Left cardiac atrium (tissue), 4 donors: ENCODE measurements around the gene ZNF654. TPM values are rescaled to one million over a fixed set of nuclear protein-coding genes. Genes with fewer than 3 reads are reported as not detected.
"Not testable (repeated sequence)": the region's sequence is repeated elsewhere in the genome, so short reads cannot be mapped to it uniquely, and the experiment has no call there.

Experiments used
- ATAC-seq, 2 donors: fragments of 200-7000 bp; cut with Tn5 transposase; one replicate each; pipeline ENCODE4 v1.9.1; 2020; ENCODE audit warnings: mild to moderate bottlenecking in 2 of 2, moderate library complexity in 2 of 2
- DNase-seq: peaks from one replicate; pipeline ENCODE4 v3.0.0-alpha.2; 2020
- intact Hi-C, 2 donors: fragments of 100-400 bp; cut with DNase I; formaldehyde crosslinking; loops; one replicate each; pipeline versions ENCODE4 v1.14.1 to v1.15.1; 2022 to 2023
- total RNA-seq, 2 donors: library from RNA; stranded (reverse); fragmentation: NEBNext Ultra II Directional; extraction: Animal tissue kit (Norgen Biotek cat#: 25700); gene quantifications; one replicate each; pipeline ENCODE4 v1.2.1, GENCODE V29; 2021
- donor health status: DM: no; HTN: yes; CAD: no.
- donor health status: DM: no; HTN: yes; CAD: no; lungs with severe emphysema.
- donor health status: DM: yes; HTN: yes; CAD: no.
- donor health status: Dilated cardiomyopathy.

ZNF654 gene
- total RNA-seq, 2 donors from 2014 or later: 10.4 to 11.4 TPM

GRCh38 chr3:88118603-88119002, 59.5 kb downstream of the ZNF654 start:
- DNase-seq, ATAC-seq, intact Hi-C loops: not testable (repeated sequence)

GRCh38 chr3:88123526-88123925, 64.5 kb downstream of the ZNF654 start:
- no peak for DNase-seq
- intact Hi-C loops: no loop called here
- ATAC-seq: no peak

- DNase-seq (no peak), ATAC-seq (no peak)
- intact Hi-C loops: no loop called here
Measured at GRCh38 chr3:88131695-88132094, 72.6 kb downstream of the ZNF654 start.

- DNase-seq (no peak), ATAC-seq (no peak)
- intact Hi-C loops: no loop called here
Measured at GRCh38 chr3:88132894-88133293, 73.8 kb downstream of the ZNF654 start.

GRCh38 chr3:88133711-88134263, 74.7 kb downstream of the ZNF654 start:
- no peak for DNase-seq
- intact Hi-C loops: no loop called here

GRCh38 chr3:88137836-88138235, 78.8 kb downstream of the ZNF654 start:
- intact Hi-C loops: no loop called here
- DNase-seq: no peak
- no peak for ATAC-seq

More at GRCh38 chr3:88133711-88134263, 74.7 kb downstream of the ZNF654 start:
- no peak for ATAC-seq

- ATAC-seq (no peak), DNase-seq (no peak)
- intact Hi-C loops: no loop called here
Measured at GRCh38 chr3:88141458-88142083, 82.5 kb downstream of the ZNF654 start.

GRCh38 chr3:88142094-88142624, 83.1 kb downstream of the ZNF654 start:
- intact Hi-C loops: no loop called here
- ATAC-seq (no peak), DNase-seq (no peak)

- intact Hi-C loops: no loop called here
- DNase-seq (no peak), ATAC-seq (no peak)
Measured at GRCh38 chr3:88147261-88147660, 88.2 kb downstream of the ZNF654 start.

- intact Hi-C loops: no loop called here
- ATAC-seq: no peak
- no peak for DNase-seq
Measured at GRCh38 chr3:88148651-88149050, 89.6 kb downstream of the ZNF654 start.

- intact Hi-C loops: no loop called here
- no peak for DNase-seq
- ATAC-seq: peak; percentile 5 to 15
Measured at GRCh38 chr3:88149101-88149508, 90.0 kb downstream of the ZNF654 start.

- intact Hi-C loops: no loop called here
- DNase-seq (peak; percentile 90), ATAC-seq (peak; percentile 97 to 99)
Measured at GRCh38 chr3:88149509-88150362, 90.7 kb downstream of the ZNF654 start, which contains the start of gene C3orf38. Gene C3orf38 (plus strand): TSS chr3:88149959. CDS start chr3:88150053, 94 bp downstream.

GRCh38 chr3:88150371-88150770, 91.3 kb downstream of the ZNF654 start:
- intact Hi-C loops: no loop called here
- ATAC-seq (peak in 1 of 2 donors; percentile 4), DNase-seq (no peak)

GRCh38 chr3:88150806-88151205, 91.8 kb downstream of the ZNF654 start:
- intact Hi-C loops: no loop called here
- DNase-seq (no peak), ATAC-seq (no peak)

- no peak for ATAC-seq
- intact Hi-C loops: no loop called here
- DNase-seq: no peak
Measured at GRCh38 chr3:88151358-88151757, 92.3 kb downstream of the ZNF654 start.

GRCh38 chr3:88152841-88153240, 93.8 kb downstream of the ZNF654 start:
- intact Hi-C loops: no loop called here
- ATAC-seq: no peak
- no peak for DNase-seq

- DNase-seq: no peak
- intact Hi-C loops: no loop called here
- ATAC-seq: no peak
Measured at GRCh38 chr3:88166419-88166971, 107.4 kb downstream of the ZNF654 start.

- DNase-seq (no peak), ATAC-seq (no peak)
Measured at GRCh38 chr3:88167173-88167572, 108.1 kb downstream of the ZNF654 start.

GRCh38 chr3:88167704-88168103, 108.6 kb downstream of the ZNF654 start:
- intact Hi-C loops: no loop called here
- ATAC-seq: no peak

More at GRCh38 chr3:88167173-88167572, 108.1 kb downstream of the ZNF654 start:
- intact Hi-C loops: no loop called here

GRCh38 chr3:88168171-88168570, 109.1 kb downstream of the ZNF654 start:
- ATAC-seq (no peak), DNase-seq (no peak)
- intact Hi-C loops: no loop called here

More at GRCh38 chr3:88167704-88168103, 108.6 kb downstream of the ZNF654 start:
- DNase-seq: no peak
